K562 (cell line): ENCODE data around the gene NMT1. TPM values are rescaled to one million over a fixed set of nuclear protein-coding genes. Genes with fewer than 3 reads are reported as not detected.

ENCODE experiments used
- DMBX1 ChIP-seq: fragments of 250-450 bp; sonication (Bioruptor Pico); IDR thresholded peaks from 2 replicates; pipeline ENCODE4 v1.8.0; 2022; ENCODE audit warnings: inconsistent platforms, mild to moderate bottlenecking, moderate library complexity, borderline replicate concordance
- ELF2 ChIP-seq: fragments of 250-450 bp; sonication (Bioruptor Pico); IDR thresholded peaks from 2 replicates; pipeline ENCODE4 v1.5.0; 2021; ENCODE audit warnings: mild to moderate bottlenecking
- ETS1 ChIP-seq: conservative IDR thresholded peaks from 2 replicates; pipeline ENCODE4 v1.6.1; 2011; ENCODE audit warnings: low read depth, mild to moderate bottlenecking, low read length; ENCODE audit not compliant: control insufficient read depth
- GABPB1 ChIP-seq: sonication (generic); formaldehyde crosslinking; IDR thresholded peaks from 2 replicates; pipeline ENCODE4 v1.8.0; 2022; ENCODE audit warnings: mild to moderate bottlenecking, missing genetic modification reagents
- HES1 ChIP-seq: fragments of 450-650 bp; IDR thresholded peaks from 2 replicates; pipeline ENCODE4 v1.6.1; 2016; ENCODE audit warnings: low read depth, mild to moderate bottlenecking, moderate library complexity
- MEIS2 ChIP-seq: fragments of 450-650 bp; IDR thresholded peaks from 2 replicates; pipeline ENCODE4 v1.6.1; 2014; ENCODE audit warnings: mild to moderate bottlenecking; ENCODE audit not compliant: partially characterized antibody
- MGA ChIP-seq: fragments of 450-650 bp; IDR thresholded peaks from 2 replicates; pipeline ENCODE4 v1.6.1; 2016; ENCODE audit warnings: mild to moderate bottlenecking, moderate library complexity
- SREBF2 ChIP-seq: sonication (generic); formaldehyde crosslinking; IDR thresholded peaks from 2 replicates; pipeline ENCODE4 v1.4.0; 2020; ENCODE audit warnings: mild to moderate bottlenecking, missing genetic modification reagents
- SRSF7 ChIP-seq: fragments of 200-400 bp; formaldehyde crosslinking; optimal IDR thresholded peaks from 2 replicates; pipeline ENCODE3; 2017; ENCODE audit warnings: mild to moderate bottlenecking, low read depth, low read length
- ZBTB8A ChIP-seq: fragments of 450-650 bp; IDR thresholded peaks from 2 replicates; pipeline ENCODE4 v1.6.1; 2018; ENCODE audit warnings: mild to moderate bottlenecking, moderate library complexity; ENCODE audit not compliant: partially characterized antibody
- ZNF639 ChIP-seq, 2 experiments: fragments of 200-800 bp in 1 of 2; sonication (Bioruptor generic) in 1 of 2; sonication (generic) in 1 of 2; formaldehyde crosslinking in 1 of 2; IDR thresholded peaks in 1 of 2; conservative IDR thresholded peaks in 1 of 2; 2 replicates each; pipeline versions ENCODE4 v1.5.0 to v1.6.1; 2016 to 2020; ENCODE audit warnings: missing compliant biosample characterization in 1 of 2, missing genetic modification characterization in 1 of 2, missing genetic modification reagents in 1 of 2
- polyA plus RNA-seq, 8 experiments: library from polyadenylated mRNA; depleted of rRNA in 4 of 8; stranded (reverse) in 5 of 8; unstranded in 3 of 8; fragments of >200 nt; fragmentation: Nextera tagmentation in 2 of 8; fragmentation: Illumina TruSeq in 1 of 8; extraction: Ambion mirVana in 2 of 8; extraction: Trizol in 1 of 8; gene quantifications; 2 replicates each; pipeline versions ENCODE4 v1.2.1 to v1.2.3, GENCODE V29; 2011 to 2014; ENCODE audit warnings: inconsistent platforms in 1 of 8, missing spikeins in 1 of 8
- total RNA-seq, 7 experiments: library from RNA; depleted of rRNA in 6 of 7; stranded (reverse); fragments of >200 nt in 6 of 7; fragmentation: Illumina TruSeq in 2 of 7; extraction: Trizol in 2 of 7; gene quantifications; 2 replicates each; pipeline versions ENCODE4 v1.2.1 to v1.2.3, GENCODE V29; 2011 to 2021; ENCODE audit warnings: low replicate concordance in 1 of 7

Gene NMT1
- total and polyA plus RNA-seq, 9 of the 15 experiments (the other 6 are each of a cell fraction or from before 2014, with no cell fraction given): 86.7 to 569 (median 213) TPM

- TF ChIP-seq SREBF2 (CRISPR knock-in tag) (no peak), ZBTB8A (no peak), SRSF7 (no peak), HES1 (no peak), ETS1 (peak; percentile 90), MGA (no peak; the same call in 1 of the 2 replicates), GABPB1 (peak; percentile 88), MEIS2 (peak; percentile 36), DMBX1 (peak; percentile 40; the same call in 1 of the 2 replicates), ZNF639 (CRISPR knock-in tag; conservative IDR thresholded peaks at IDR 0.05 in 1 of 2, IDR thresholded peaks at IDR 0.05 in 1 of 2) (peak in 1 of 2 experiments; percentile 64; a peak in 2 of 4 replicates), ELF2 (CRISPR knock-in tag) (no peak)
Observed at GRCh38 chr17:45123930-45124796, 63.0 kb downstream of the NMT1 start (continued).
